GM20000 (cell line): Measurements from ENCODE around the gene CFAP141.

Experiments used
- DNase-seq: peaks from one replicate; pipeline ENCODE4 v3.0.0; 2012; ENCODE audit warnings: low spot score
- TF ChIP-seq, protein P1 (sequence below): IDR thresholded peaks from 2 replicates; pipeline ENCODE4 v1.5.1; 2012; ENCODE audit warnings: mild to moderate bottlenecking, control low read depth; ENCODE audit errors: extremely low read depth, missing control alignments

The CFAP141 gene

GRCh38 chr1:154154534-154155191 lies 51.5 kb downstream of the CFAP141 start, which contains the start of gene NUP210L:
TSS of gene NUP210L (minus strand) at chr1:154155073.
- no peak for DNase-seq
- TF ChIP-seq, protein P1, sequence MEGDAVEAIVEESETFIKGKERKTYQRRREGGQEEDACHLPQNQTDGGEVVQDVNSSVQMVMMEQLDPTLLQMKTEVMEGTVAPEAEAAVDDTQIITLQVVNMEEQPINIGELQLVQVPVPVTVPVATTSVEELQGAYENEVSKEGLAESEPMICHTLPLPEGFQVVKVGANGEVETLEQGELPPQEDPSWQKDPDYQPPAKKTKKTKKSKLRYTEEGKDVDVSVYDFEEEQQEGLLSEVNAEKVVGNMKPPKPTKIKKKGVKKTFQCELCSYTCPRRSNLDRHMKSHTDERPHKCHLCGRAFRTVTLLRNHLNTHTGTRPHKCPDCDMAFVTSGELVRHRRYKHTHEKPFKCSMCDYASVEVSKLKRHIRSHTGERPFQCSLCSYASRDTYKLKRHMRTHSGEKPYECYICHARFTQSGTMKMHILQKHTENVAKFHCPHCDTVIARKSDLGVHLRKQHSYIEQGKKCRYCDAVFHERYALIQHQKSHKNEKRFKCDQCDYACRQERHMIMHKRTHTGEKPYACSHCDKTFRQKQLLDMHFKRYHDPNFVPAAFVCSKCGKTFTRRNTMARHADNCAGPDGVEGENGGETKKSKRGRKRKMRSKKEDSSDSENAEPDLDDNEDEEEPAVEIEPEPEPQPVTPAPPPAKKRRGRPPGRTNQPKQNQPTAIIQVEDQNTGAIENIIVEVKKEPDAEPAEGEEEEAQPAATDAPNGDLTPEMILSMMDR = no peak

GRCh38 chr1:154154053-154154452 lies 52.1 kb downstream of the CFAP141 start:
- TF ChIP-seq, protein P1 = no peak
- DNase-seq = no peak

DNA sequence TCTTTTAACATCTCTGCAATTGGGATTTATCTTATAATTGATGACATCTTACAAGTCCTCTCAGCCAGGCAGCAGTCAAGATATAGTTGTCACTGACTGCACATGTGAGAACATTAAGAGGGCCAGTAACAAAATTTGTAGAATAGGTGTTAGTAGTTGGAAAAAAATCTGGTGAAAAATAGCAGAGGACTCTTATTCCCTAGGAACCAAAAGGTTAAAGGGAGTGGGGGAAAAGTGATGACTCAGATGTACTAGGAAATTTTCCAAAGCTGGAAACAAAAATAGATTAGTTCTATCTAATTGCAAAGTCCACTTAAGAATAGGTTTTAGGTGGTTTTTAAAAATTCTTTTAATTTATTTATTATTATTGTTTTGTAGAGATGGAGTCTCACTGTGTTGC lies 54.8 kb downstream of the CFAP141 start:
- no peak for DNase-seq
- TF ChIP-seq, protein P1 = no peak
